Mucosa of rectum (tissue), 2 donors: ENCODE measurements around the gene ARMC9.
"Not testable (repeated sequence)": the region's sequence is repeated elsewhere in the genome, so short reads cannot be mapped to it uniquely, and the experiment has no call there.

Experiments
- H3K27ac ChIP-seq, 2 donors: one replicate each; pipeline ENCODE4 v1.7.0; 2013; ENCODE audit warnings: inconsistent platforms in 2 of 2, low read depth in 2 of 2, low read length in 2 of 2
- H3K27me3 ChIP-seq, 2 donors: one replicate each; pipeline ENCODE4 v1.7.0; 2013; ENCODE audit warnings: low read length in 2 of 2; ENCODE audit not compliant: control insufficient read depth in 2 of 2, insufficient read depth in 2 of 2
- H3K36me3 ChIP-seq, 2 donors: one replicate each; pipeline ENCODE4 v1.7.0; 2013; ENCODE audit warnings: low read length in 2 of 2; ENCODE audit not compliant: control insufficient read depth in 2 of 2, insufficient read depth in 2 of 2
- H3K4me1 ChIP-seq, 2 donors: one replicate each; pipeline ENCODE4 v1.7.0; 2013; ENCODE audit warnings: low read length in 2 of 2, mild to moderate bottlenecking in 1 of 2; ENCODE audit not compliant: control insufficient read depth in 2 of 2, insufficient read depth in 2 of 2
- H3K4me3 ChIP-seq, 2 donors: one replicate each; pipeline ENCODE4 v1.7.0; 2013; ENCODE audit warnings: low read length in 2 of 2
- H3K9ac ChIP-seq, 2 donors: one replicate each; pipeline ENCODE4 v1.7.0; 2013; ENCODE audit warnings: low read length in 2 of 2, low read depth in 1 of 2, mild to moderate bottlenecking in 1 of 2
- H3K9me3 ChIP-seq, 2 donors: one replicate each; pipeline ENCODE4 v1.7.0; 2013; ENCODE audit warnings: low read length in 2 of 2; ENCODE audit not compliant: control insufficient read depth in 2 of 2
- donor health status: healthy.
- donor health status: Normal muscosa, but diverticular disease.

ARMC9 gene

DNA sequence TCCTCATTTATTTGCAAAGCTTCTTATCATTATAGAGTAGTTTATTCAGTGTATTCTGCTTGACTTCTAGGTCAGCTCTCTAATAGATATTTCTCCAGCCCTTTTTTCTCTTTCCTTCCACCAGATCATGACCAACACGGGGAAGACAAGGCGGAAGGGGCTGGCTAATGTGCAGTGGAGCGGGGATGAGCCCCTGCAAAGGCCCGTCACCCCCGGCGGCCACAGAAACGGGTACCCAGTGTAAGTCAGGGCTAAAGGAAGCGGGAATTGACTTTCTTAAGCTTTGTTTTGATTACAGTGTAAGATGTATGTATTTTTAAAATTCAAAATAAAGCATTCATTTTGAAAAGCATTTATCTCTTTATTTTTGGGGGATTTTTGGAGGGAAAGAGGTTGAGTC lies 146.4 kb downstream of the ARMC9 start:
- Histone ChIP-seq H3K9me3 (no peaks in the 10 kb centered on the region), H3K9ac (no peak overlapping the region), H3K27ac (no peak overlapping the region), H3K4me1 (peaks cover 0 to 4% of the 10 kb centered on the region in 2 donors), H3K36me3 (no peaks in the 10 kb centered on the region), H3K27me3 (no peaks in the 10 kb centered on the region), H3K4me3 (no peak overlapping the region)

DNA sequence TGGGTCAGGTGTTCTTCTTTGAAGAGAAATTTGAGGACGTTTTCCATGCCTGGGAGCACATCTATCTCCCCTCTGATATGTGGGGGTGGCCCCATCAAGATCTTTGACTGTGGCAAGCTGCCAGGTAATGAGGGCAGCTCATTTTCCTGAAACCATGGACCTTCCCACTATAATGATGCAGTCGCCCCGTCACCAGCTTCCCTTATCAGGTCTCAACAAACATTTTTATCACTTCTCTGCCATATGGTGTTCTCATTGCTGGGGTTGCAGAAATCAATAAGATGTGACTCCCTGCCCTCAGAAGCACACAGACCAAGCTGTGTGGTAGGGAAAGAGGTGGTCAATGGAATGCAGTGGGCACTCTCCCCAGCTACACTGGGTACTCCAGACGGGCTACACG lies 148.7 kb downstream of the ARMC9 start:
- Histone ChIP-seq H3K4me1 (peaks cover 0 to 4% of the 10 kb centered on the region in 2 donors), H3K9me3 (no peaks in the 10 kb centered on the region), H3K27me3 (no peaks in the 10 kb centered on the region), H3K27ac (no peak overlapping the region), H3K9ac (no peak overlapping the region), H3K4me3 (no peak overlapping the region), H3K36me3 (no peaks in the 10 kb centered on the region)

GRCh38 chr2:231347638-231348037 lies 149.2 kb downstream of the ARMC9 start:
- no peaks in the 10 kb centered on the region for H3K9me3 ChIP-seq
- H3K4me1 ChIP-seq: peaks cover 0 to 4% of the 10 kb centered on the region in 2 donors
- no peaks in the 10 kb centered on the region for H3K27me3 ChIP-seq
- no peak overlapping the region for H3K27ac ChIP-seq
- H3K36me3 ChIP-seq: no peaks in the 10 kb centered on the region
- no peak overlapping the region for H3K4me3 ChIP-seq
- H3K9ac ChIP-seq: no peak overlapping the region

GRCh38 chr2:231348173-231348572 lies 149.7 kb downstream of the ARMC9 start:
- no peaks in the 10 kb centered on the region for H3K36me3 ChIP-seq
- no peak overlapping the region for H3K9ac ChIP-seq
- no peak overlapping the region for H3K4me3 ChIP-seq
- H3K9me3 ChIP-seq: no peaks in the 10 kb centered on the region
- no peaks in the 10 kb centered on the region for H3K27me3 ChIP-seq
- no peak overlapping the region for H3K27ac ChIP-seq
- H3K4me1 ChIP-seq: peaks cover 0 to 4% of the 10 kb centered on the region in 2 donors

DNA sequence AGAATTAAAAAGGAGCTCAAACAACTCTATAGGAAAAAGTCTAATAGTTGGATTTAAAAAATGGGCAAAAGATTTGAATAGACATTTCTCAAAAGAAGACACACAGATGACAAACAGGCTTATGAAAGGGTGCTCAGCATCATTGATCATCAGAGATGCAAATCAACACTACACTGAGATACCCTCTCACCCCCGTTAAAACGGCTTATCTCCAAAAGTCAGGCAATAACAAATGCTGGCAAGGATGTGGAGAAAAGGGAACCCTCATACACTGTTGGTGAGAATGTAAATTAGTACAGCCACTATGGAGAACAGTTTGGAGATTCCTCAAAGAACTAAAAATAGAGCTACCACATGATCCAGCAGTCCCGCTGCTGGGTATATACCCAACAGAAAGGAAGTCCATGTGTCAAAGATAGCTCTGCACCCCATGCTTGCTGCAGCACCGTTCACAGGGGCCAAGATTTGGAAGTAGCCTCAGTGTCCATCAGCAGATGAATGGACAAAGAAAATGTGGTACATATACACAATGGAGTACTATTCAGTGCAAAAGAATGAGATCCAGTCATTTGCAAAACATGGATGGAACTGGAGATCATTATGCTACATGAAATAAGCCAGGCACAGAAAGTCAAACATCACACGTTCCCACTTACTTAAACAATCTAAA lies 150.4 kb downstream of the ARMC9 start:
- H3K27ac ChIP-seq: no peak overlapping the region
- H3K9ac ChIP-seq: no peak overlapping the region
- no peaks in the 10 kb centered on the region for H3K9me3 ChIP-seq
- H3K27me3 ChIP-seq: no peaks in the 10 kb centered on the region
- no peaks in the 10 kb centered on the region for H3K36me3 ChIP-seq
- peaks cover 0 to 4% of the 10 kb centered on the region in 2 donors for H3K4me1 ChIP-seq
- no peak overlapping the region for H3K4me3 ChIP-seq

GRCh38 chr2:231349374-231349735 lies 150.9 kb downstream of the ARMC9 start:
- H3K4me3 ChIP-seq, H3K9me3 ChIP-seq, H3K27ac ChIP-seq, H3K27me3 ChIP-seq, H3K36me3 ChIP-seq, H3K9ac ChIP-seq, H3K4me1 ChIP-seq: not testable (repeated sequence)

DNA sequence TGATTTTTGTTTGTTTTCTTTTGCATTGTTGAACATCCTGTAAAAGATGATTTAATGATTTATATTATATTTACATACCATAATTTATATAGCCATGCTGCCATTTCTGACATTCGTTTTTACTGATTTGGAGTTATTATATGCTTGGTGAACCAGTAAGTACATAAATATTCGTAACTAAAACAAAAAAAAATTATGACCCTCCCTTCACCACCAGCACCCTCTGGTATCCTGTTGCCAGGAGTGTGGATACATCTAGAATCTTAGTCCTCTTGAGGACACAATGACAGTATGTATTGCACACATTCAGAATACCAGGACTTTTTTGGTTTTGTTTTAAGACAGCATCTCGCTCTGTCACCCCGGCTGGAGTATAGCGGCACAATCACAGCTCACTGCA lies 153.2 kb downstream of the ARMC9 start:
- Histone ChIP-seq H3K9ac (no peak overlapping the region), H3K27me3 (no peaks in the 10 kb centered on the region), H3K4me3 (no peak overlapping the region), H3K9me3 (no peaks in the 10 kb centered on the region), H3K27ac (no peak overlapping the region), H3K4me1 (peaks cover 0 to 4% of the 10 kb centered on the region in 2 donors), H3K36me3 (no peaks in the 10 kb centered on the region)

DNA sequence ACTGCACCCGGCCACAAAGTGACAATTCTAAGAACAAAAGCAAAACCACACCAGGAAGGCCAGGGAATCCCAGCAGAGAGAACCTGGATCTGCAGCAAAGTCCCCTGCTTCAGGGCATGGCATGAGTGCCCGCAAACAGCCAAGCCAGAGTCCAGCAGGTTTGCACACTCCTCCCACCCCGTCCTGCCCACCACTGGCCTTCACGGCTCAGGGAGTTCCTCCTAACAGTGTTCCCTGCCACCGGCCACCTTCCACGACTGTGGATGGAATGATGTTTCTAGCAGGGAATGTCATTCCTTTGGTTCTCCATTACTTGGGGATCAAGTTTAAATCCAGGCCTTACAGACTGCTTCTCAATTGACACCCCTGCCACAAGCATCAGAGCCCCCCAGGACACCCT lies 155.0 kb downstream of the ARMC9 start:
- no peak overlapping the region for H3K9ac ChIP-seq
- H3K4me1 ChIP-seq: no peaks in the 10 kb centered on the region
- H3K27me3 ChIP-seq: no peaks in the 10 kb centered on the region
- no peak overlapping the region for H3K27ac ChIP-seq
- no peak overlapping the region for H3K4me3 ChIP-seq
- H3K36me3 ChIP-seq: no peaks in the 10 kb centered on the region
- no peaks in the 10 kb centered on the region for H3K9me3 ChIP-seq

DNA sequence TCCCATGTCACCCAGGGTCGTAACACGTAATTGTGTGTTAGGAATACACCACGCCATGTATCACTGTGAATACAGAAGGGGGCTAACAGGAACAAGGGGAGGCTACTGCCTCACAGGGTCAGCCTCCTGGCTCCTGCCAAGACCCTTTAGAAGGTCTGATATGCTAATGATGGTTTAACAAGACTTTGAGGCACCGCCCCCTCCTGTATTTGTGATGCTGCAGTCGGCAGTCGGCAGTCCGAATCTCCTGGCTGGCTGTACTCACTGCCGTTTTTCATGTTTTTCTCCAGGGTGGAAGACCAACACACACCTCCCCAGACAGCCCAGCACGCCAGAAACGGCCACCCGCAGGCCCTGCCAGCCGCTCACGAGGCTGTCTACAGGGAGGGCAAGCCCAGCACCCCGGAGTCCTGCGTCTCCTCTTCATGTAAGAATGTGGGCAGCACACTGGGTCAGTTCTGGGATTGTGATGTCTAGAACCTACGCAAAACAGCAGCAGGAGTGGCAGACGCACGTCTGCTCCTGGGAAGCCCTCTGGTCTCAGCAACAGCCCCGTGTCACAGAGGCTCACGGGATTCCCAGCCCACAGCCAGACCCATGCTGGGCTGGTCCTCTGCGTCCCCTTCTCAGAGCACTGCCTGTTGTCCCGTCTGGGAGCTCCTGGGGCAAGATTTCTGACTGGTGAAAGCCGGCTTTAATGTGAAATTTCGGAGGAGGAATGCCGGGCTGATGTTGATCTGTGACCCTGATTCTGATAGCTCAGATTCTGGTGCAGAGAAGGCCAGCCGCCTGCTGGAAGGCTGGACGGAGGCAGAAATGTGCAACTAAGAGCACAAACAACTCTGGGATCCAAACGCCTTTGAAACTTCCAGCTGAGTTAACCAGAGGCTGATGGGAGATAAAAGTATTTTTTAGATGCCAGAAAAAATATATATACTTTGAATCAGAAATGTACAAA lies 157.4 kb downstream of the ARMC9 start:
- no peaks in the 10 kb centered on the region for H3K9me3 ChIP-seq
- H3K36me3 ChIP-seq: no peaks in the 10 kb centered on the region
- H3K27me3 ChIP-seq: no peaks in the 10 kb centered on the region
- H3K4me1 ChIP-seq: no peaks in the 10 kb centered on the region
- no peak overlapping the region for H3K27ac ChIP-seq
- no peak overlapping the region for H3K4me3 ChIP-seq
- no peak overlapping the region for H3K9ac ChIP-seq

- H3K27me3 ChIP-seq: no peaks in the 10 kb centered on the region
- no peak overlapping the region for H3K4me3 ChIP-seq
- no peaks in the 10 kb centered on the region for H3K9me3 ChIP-seq
- no peaks in the 10 kb centered on the region for H3K36me3 ChIP-seq
- no peaks in the 10 kb centered on the region for H3K4me1 ChIP-seq
- H3K27ac ChIP-seq: no peak overlapping the region
- no peak overlapping the region for H3K9ac ChIP-seq
Observed at GRCh38 chr2:231356466-231356844, 158.0 kb downstream of the ARMC9 start.
